HG03342 (cell line): ENCODE measurements around the gene MARCHF9.

Source experiments
- ATAC-seq: cut with Tn5 transposase; IDR thresholded peaks from one replicate; pipeline ENCODE4 v1.9.1; 2021; ENCODE audit warnings: mild to moderate bottlenecking, moderate library complexity; ENCODE audit not compliant: unreplicated experiment

MARCHF9 gene

GRCh38 chr12:57737467-57738460 is 17.1 kb upstream of the MARCHF9 start:
- ATAC-seq, result no peak

GRCh38 chr12:57738661-57739237 is 16.2 kb upstream of the MARCHF9 start, which contains the start of gene AGAP2:
TSS of gene AGAP2 (minus strand) at chr12:57738742. CDS start at chr12:57738246, 496 bp downstream.
- no peak for ATAC-seq

- no peak for ATAC-seq
Measured at GRCh38 chr12:57739387-57739786, 15.5 kb upstream of the MARCHF9 start.

- ATAC-seq, result no peak
Measured at GRCh38 chr12:57739914-57740538, 14.9 kb upstream of the MARCHF9 start.

GRCh38 chr12:57740656-57741412 is 14.1 kb upstream of the MARCHF9 start:
- peak; percentile 54 for ATAC-seq

GRCh38 chr12:57741413-57741789 is 13.5 kb upstream of the MARCHF9 start:
- ATAC-seq, result no peak

- ATAC-seq, result peak; percentile 49
Measured at GRCh38 chr12:57741844-57742738, 12.8 kb upstream of the MARCHF9 start.

- no peak for ATAC-seq
Measured at GRCh38 chr12:57743769-57744168, 11.1 kb upstream of the MARCHF9 start.

GRCh38 chr12:57744194-57744776 is 10.6 kb upstream of the MARCHF9 start:
- ATAC-seq, result peak; percentile 37

- peak; percentile 78 for ATAC-seq
Measured at GRCh38 chr12:57744777-57745484, 10.0 kb upstream of the MARCHF9 start, which contains the start of gene TSPAN31. TSS of gene TSPAN31 (plus strand) at chr12:57745039. CDS start at chr12:57745155, 116 bp downstream.

- no peak for ATAC-seq
Measured at GRCh38 chr12:57745485-57745881, 9.4 kb upstream of the MARCHF9 start.

GRCh38 chr12:57746025-57746424 is 8.9 kb upstream of the MARCHF9 start:
- no peak for ATAC-seq

- ATAC-seq, result no peak
Measured at GRCh38 chr12:57749061-57749460, 5.8 kb upstream of the MARCHF9 start.

GRCh38 chr12:57750561-57751431 is 4.1 kb upstream of the MARCHF9 start:
- ATAC-seq, result no peak

- no peak for ATAC-seq
Measured at GRCh38 chr12:57751432-57751787, 3.5 kb upstream of the MARCHF9 start.

GRCh38 chr12:57751788-57752667 is 2.9 kb upstream of the MARCHF9 start, which contains the start of gene CDK4:
TSS of gene CDK4 (minus strand) at chr12:57752310. CDS start at chr12:57751717, 593 bp downstream.
- peak; percentile 73 for ATAC-seq

- no peak for ATAC-seq
Measured at GRCh38 chr12:57752668-57753000, 2.3 kb upstream of the MARCHF9 start.
